Cardiac muscle cell (in vitro differentiated cells and primary cell): ENCODE results near the gene PGS1. TPM values are rescaled to one million over a fixed set of nuclear protein-coding genes. Genes with fewer than 3 reads are reported as not detected.
A peak's percentile ranks its signal among the peaks of the same experiment; 100 is the strongest.

Experiments
- DNase-seq, 2 donors: peaks; one replicate each; pipeline versions ENCODE4 v3.0.0 to v3.0.0-alpha.2; 2010 to 2017; ENCODE audit warnings: low read depth in 1 of 2, low spot score in 1 of 2
- H3K27ac ChIP-seq: fragments of 200-600 bp; sonication (generic); 2 replicates; pipeline ENCODE4 v1.5.1; 2016
- H3K27me3 ChIP-seq: fragments of 200-600 bp; sonication (generic); 2 replicates; pipeline ENCODE4 v1.6.0; 2016; ENCODE audit warnings: control low read depth
- H3K36me3 ChIP-seq: fragments of 200-600 bp; sonication (generic); 2 replicates; pipeline ENCODE4 v1.5.1; 2016; ENCODE audit warnings: control low read depth
- H3K4me1 ChIP-seq: fragments of 200-600 bp; sonication (generic); 2 replicates; pipeline ENCODE4 v1.8.1; 2017; ENCODE audit warnings: low read depth, mild to moderate bottlenecking, mixed run types
- H3K4me3 ChIP-seq: fragments of 200-600 bp; sonication (generic); 2 replicates; pipeline ENCODE4 v1.5.1; 2016; ENCODE audit warnings: mild to moderate bottlenecking
- H3K9me3 ChIP-seq: fragments of 200-600 bp; sonication (generic); 2 replicates; pipeline ENCODE4 v1.5.1; 2017; ENCODE audit warnings: low read depth, mild to moderate bottlenecking, control low read depth
- CTCF ChIP-seq: IDR thresholded peaks from 2 replicates; pipeline ENCODE4 v1.5.1; 2012; ENCODE audit warnings: low read depth, mild to moderate bottlenecking, low read length
- polyA plus RNA-seq: library from polyadenylated mRNA; unstranded; fragments of >200 nt; fragmentation: Nextera tagmentation; extraction: Ambion mirVana; gene quantifications from 2 replicates; pipeline ENCODE4 v1.2.1, GENCODE V29; 2016
- total RNA-seq: library from RNA; depleted of rRNA; stranded (reverse); fragments of >200 nt; gene quantifications from 2 replicates; pipeline ENCODE4 v1.2.3, GENCODE V29; 2016

The PGS1 gene
- total and polyA plus RNA-seq, 2 experiments from 2014 or later = 46.7 to 64.7 TPM

DNA sequence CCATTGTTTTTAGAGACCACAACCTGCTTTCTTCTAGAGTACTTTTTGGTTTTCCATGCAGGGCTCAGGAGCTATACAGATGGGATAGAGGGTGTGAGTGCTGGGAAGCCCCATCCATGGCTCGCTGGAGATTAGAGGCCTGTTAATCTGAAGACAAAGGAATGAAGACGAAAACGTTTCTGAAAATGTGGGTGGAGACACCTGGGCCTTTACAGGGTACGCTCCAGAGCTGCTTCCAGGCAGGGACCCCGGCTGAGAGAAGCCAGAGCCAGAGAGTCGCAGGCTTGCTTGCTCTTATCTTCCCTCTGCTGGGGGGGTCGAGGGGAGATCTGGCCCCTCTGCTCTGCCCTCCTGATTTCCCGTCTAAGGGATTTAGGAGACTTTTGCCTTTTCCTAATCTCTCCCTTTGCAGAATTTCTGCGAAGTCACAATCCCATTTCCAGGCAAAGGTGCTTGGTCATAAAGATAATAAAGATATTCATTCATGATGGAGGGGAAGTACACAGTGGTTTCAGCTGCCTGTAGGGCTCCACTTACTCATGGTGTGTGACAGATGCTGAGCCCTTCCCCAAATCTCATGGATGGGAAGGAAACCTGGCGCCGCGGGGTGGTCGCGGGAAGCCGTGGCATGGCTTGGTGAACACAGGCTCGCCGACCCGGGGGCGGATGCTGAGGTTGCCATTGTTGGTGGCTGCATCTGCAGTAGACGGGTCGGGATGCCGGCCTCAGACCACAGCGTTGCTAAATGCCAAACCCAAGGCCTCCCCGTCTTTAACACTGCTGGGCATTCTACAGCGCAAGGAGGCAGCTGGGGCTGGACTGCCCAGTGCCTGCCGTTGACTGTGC, 13.8 kb upstream of the PGS1 start:
- Histone ChIP-seq H3K9me3 (no peaks in the 10 kb centered on the region), H3K36me3 (no peaks in the 10 kb centered on the region), H3K4me3 (no peak overlapping the region), H3K4me1 (peaks cover 39% of the 10 kb centered on the region), H3K27me3 (no peaks in the 10 kb centered on the region), H3K27ac (peak overlapping the region; percentile 97)
- no peak for TF ChIP-seq CTCF
- DNase-seq = no peak

DNA sequence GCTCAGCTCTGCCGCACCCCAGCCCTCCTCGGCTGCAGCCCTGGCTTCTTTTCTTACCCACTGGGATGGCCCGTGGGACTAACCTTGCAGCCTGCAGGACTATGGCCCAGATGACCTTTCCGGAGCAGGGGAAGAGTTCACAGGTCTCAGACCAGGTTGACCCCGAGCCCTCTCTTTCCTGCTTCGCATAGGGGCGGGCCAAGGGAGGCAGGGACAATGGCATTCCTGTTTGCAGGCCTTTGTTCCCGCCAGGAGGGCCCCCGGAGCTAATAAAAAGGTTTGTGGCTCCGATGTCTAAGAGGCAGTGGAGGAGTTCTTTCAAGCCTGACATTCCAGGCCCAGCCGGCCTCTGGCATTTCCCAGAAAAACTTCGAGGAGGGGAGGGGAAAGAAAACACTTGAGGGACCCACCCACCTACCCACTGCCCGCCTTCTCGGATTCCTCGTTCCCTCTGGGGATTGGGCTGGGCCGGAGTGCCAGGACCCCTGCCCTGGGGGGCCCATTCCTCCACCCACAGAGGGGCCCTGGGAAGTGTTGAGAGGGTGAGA, 12.8 kb upstream of the PGS1 start:
- Histone ChIP-seq H3K4me1 (peaks cover 44% of the 10 kb centered on the region), H3K27ac (peak overlapping the region; percentile 97), H3K36me3 (no peaks in the 10 kb centered on the region), H3K9me3 (no peaks in the 10 kb centered on the region), H3K27me3 (no peaks in the 10 kb centered on the region), H3K4me3 (no peak overlapping the region)
- TF ChIP-seq CTCF = no peak
- DNase-seq = peak; percentile 64 to 79

DNA sequence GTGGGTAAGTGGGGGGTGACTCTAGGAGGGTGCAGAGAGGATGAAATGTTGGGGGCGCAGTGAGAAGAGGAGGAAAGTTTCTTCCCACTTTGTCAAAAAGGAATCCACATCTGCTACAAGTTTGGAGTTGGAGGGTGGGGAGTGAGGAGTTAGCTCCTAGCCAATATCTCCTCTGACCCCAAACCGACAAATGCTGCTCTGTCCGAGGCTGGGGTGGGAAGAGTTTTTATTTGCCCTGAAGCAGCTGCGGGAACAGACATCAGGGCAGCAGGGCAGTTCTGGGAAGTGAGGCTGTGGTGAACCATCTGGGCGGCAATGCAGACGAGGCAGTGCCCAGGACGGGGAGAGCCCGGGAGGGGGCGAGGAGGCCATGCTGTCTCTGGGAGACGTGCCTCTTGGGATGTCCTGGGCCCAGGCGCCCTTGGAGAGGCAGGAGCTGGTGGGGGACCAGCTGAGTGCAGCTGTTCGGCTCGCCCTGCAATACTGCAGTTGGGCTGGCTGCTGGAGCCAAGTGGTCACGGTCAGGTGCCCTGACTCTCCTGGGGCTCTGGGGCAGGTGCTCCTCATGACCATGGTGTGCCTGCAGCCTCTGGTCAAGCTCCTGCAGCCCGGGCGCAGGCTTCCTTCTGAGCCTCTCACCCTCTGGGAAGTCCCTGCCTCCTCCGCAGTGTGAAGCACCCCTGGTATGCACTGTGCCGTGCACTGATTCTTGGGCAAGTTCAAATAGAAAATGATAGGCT, 12.2 kb upstream of the PGS1 start:
- H3K4me3 ChIP-seq = no peak overlapping the region
- H3K27me3 ChIP-seq = no peaks in the 10 kb centered on the region
- H3K9me3 ChIP-seq = no peaks in the 10 kb centered on the region
- no peak for TF ChIP-seq CTCF
- no peaks in the 10 kb centered on the region for H3K36me3 ChIP-seq
- H3K4me1 ChIP-seq = peaks cover 41% of the 10 kb centered on the region
- DNase-seq = no peak
- H3K27ac ChIP-seq = peak overlapping the region; percentile 97

- no peak for DNase-seq
- Histone ChIP-seq H3K27me3 (no peaks in the 10 kb centered on the region), H3K36me3 (no peaks in the 10 kb centered on the region), H3K27ac (peak overlapping the region; percentile 97), H3K4me3 (no peak overlapping the region), H3K9me3 (no peaks in the 10 kb centered on the region), H3K4me1 (peaks cover 37% of the 10 kb centered on the region)
- no peak for TF ChIP-seq CTCF
These were observed 11.3 kb upstream of the PGS1 start for GRCh38 chr17:78367193-78367592.

GRCh38 chr17:78368348-78368747, 10.1 kb upstream of the PGS1 start:
- no peak overlapping the region for H3K4me3 ChIP-seq
- no peak overlapping the region for H3K27ac ChIP-seq
- H3K9me3 ChIP-seq = no peaks in the 10 kb centered on the region
- no peaks in the 10 kb centered on the region for H3K36me3 ChIP-seq
- no peaks in the 10 kb centered on the region for H3K27me3 ChIP-seq
- no peak for TF ChIP-seq CTCF
- DNase-seq = no peak
- H3K4me1 ChIP-seq = peaks cover 37% of the 10 kb centered on the region
